Activated CD4-positive, alpha-beta T cell treated with anti-CD3 and anti-CD28 coated beads, Interleukin-2, amount 50 U/mL, for 4 hours (primary cell): ENCODE data around the gene TMEFF1.

Experiments used
- DNase-seq, 2 experiments: peaks; one replicate each; pipeline ENCODE4 v3.0.0-alpha.2; 2020

Gene TMEFF1

DNA sequence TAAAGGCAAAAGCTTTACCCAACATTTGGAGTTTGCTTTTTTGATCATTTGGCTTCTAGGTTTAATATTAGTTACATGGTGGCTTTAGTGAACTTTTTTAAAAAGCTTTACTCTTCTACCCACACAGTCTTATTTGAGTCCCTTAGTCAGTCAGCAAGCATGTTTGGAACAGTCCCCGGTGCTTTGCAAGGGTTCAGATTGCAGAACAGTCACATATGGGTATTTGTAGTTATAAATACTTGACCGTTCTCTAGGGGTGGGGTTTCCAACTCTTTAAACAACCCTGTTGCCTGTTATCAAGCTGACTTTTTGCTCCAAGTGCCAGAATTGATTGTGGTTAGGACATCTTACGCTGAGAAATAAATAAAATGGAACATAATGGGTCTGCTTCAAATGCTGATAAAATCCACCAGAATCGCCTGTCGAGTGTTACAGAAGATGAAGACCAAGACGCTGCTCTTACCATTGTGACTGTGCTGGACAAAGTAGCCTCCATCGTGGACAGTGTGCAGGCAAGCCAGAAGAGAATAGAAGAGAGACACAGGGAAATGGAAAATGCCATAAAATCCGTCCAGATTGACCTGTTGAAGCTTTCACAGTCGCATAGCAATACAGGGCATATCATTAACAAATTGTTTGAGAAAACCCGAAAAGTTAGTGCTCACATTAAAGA lies 105.0 kb downstream of the TMEFF1 start, which contains the start of gene CAVIN4:
Gene CAVIN4, plus strand, starts transcription at position 304 of the 673 bp plus-strand sequence. Its CDS starts 65 bp downstream, at position 369.
- DNase-seq, result no peak

DNA sequence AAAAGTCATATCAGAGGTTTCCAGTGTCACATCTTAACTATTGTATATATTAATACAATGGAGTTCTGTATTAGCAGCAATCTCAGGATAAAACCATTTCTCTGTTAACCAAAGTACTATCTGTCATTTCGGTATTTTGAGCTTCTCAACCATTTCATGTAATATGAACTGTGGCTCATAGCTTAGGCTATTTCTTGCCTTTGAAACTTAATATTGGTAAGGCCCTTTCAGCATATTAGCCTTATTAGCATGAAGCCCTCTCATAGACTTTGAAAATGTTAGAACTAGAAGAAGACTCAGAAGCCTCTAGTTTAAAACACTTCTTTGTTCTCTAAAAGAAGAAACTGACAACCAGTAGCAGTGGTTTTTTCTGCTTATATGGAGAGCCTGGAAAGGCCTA lies 105.7 kb downstream of the TMEFF1 start:
- no peak for DNase-seq

GRCh38 chr9:100579665-100580064 lies 106.7 kb downstream of the TMEFF1 start:
- no peak for DNase-seq

DNA sequence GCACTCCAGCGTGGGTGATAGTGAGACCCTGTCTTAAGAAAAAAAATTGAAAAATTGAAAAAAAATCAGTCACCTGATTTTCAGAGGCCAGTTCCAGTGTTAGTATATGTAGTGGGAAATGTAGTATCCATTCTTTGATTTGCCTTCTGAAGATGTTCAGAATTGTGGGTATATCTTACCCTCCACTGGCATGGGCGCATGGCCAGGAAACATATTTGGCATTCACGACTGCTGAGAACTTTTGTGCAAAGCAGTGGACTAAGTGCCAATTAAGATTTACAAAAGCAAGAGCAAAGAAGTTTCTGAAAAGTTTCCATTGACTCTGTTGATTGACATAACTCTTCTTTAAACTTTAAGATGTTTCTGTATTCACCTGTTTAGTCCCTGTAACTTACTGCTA lies 107.3 kb downstream of the TMEFF1 start:
- no peak for DNase-seq

GRCh38 chr9:100581081-100581480 lies 108.1 kb downstream of the TMEFF1 start:
- DNase-seq, result no peak

DNA sequence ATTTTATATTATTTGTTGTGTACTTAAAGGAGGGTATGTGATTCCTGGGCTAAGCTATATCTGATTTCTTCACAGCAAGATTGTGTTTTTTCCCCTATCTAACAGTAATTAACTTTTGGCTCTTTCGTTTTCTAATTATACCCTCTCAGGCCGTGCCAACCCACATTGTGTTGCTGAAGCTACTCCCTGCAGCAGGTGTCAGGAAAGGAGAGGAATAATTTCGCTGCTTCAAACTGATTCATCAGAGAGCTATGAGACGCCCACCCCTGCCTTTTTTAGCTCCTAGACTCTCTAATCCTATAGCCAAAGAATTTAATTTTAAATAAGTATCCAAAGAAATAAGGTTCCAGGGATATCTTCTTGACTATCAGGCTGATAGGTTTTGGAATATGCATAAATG lies 108.7 kb downstream of the TMEFF1 start:
- DNase-seq, result no peak

- DNase-seq, result no peak
Observed at GRCh38 chr9:100583014-100583802, 110.3 kb downstream of the TMEFF1 start.

- no peak for DNase-seq
Observed at GRCh38 chr9:100584951-100585350, 112.0 kb downstream of the TMEFF1 start.

DNA sequence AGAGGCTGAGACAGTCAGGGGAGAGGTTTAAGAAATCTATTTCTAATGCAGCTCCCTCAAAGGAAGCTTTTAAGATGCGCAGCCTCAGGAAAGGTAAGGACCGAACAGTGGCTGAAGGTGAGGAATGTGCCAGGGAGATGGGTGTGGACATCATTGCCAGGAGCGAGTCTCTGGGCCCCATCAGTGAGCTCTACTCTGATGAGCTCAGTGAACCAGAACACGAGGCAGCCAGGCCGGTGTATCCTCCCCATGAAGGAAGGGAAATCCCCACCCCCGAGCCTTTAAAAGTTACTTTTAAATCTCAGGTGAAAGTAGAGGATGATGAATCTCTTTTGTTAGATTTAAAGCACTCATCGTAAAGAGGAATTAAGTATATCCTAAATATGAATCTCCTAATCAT lies 113.1 kb downstream of the TMEFF1 start:
- no peak for DNase-seq

- no peak for DNase-seq
Observed at GRCh38 chr9:100587375-100587774, 114.4 kb downstream of the TMEFF1 start.

- no peak for DNase-seq
Observed at GRCh38 chr9:100589582-100589981, 116.6 kb downstream of the TMEFF1 start.

DNA sequence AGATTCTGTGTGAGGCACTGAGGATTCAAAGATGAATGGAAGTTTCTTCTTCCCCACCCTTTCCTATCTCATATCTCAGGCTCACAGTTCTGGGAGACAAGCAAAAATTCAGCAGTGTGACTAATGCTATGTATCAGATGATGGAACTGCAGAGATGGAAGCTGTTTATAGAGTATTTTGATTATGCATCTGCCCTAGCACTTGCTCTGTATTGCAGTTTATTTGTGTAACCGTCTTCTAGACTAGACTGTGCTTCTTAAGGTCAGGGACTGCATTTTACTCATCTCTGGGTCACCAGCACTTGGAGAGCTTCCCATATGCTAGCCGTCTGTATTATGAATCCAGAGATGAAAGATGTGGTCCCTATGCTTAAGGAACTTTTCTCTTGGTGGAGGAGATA lies 117.5 kb downstream of the TMEFF1 start:
- no peak for DNase-seq

GRCh38 chr9:100591139-100591538 lies 118.2 kb downstream of the TMEFF1 start:
- no peak for DNase-seq

- DNase-seq, result no peak
Observed at GRCh38 chr9:100591639-100592412, 118.9 kb downstream of the TMEFF1 start.

GRCh38 chr9:100595391-100596199 lies 122.6 kb downstream of the TMEFF1 start:
- DNase-seq, result no peak

DNA sequence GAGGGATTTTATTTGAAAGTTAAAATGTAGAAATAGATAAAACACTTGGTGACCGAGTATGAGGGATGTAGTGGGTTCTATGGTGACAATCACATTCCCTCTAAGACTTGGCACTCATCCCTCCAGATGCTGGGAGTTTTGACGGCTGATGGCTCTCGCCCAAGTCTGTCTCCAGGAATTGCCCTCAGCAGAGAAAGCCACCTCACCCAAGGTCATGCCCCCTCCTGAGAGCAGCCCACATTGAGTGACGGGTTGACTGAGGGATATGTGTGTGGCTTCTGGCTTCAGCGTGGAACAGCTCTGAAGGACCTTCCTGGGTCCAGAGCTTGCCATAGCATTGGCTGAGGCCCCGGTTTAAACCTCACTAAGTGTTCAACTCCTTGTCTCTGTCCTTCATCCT lies 124.3 kb downstream of the TMEFF1 start:
- DNase-seq, result no peak

DNA sequence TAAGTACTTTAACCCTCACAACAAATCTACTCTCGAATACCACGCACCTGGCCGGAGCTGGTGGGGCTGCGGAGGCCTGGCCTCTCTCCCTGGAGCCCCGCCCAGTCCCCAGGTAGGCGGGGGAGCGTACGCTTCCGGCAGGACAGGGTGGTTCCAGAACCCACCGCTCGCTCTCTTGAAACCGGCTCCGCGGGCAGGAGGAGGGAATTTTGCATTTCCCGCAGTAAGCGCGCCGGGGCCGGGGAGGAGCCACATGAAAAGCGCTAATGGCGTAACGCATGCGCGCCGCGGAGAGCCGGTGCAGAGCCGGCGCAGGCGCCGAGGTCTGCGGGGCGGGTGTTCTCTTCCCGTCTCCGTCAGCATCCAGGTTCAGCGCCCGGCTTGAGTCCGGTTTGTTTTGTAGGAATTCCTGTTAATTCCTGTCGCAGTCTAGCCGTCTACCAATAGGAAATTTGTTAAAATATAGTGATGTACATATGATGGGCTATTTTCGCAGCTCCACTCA lies 125.7 kb downstream of the TMEFF1 start:
- DNase-seq, result peak; percentile 67 to 70

DNA sequence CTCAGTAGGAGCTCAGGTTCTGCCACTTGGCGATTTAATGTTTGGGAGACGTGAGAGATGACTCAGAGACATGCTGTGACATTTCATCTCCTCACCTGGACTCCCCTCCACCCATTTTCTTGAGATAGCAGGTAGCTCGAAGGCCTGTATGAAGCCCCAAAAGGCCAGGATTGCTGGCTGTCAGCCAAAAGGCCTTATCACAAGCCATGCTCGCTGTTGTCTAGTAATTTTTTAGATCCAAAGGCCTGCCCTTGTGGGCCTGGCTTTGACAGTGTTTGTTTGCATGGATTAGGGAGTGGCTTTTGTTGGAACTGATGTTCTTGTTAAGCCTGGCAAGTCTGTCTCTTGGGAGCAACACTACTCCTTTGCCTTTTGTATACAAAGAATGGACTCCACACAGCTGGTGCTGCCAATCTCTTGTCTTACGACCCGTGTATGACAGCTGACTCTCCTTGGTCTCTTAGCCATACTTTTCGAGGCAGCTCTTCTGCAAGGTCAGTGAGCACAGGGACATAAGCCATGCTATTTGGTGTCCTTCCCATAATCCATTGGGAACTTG lies 127.7 kb downstream of the TMEFF1 start:
- no peak for DNase-seq

DNA sequence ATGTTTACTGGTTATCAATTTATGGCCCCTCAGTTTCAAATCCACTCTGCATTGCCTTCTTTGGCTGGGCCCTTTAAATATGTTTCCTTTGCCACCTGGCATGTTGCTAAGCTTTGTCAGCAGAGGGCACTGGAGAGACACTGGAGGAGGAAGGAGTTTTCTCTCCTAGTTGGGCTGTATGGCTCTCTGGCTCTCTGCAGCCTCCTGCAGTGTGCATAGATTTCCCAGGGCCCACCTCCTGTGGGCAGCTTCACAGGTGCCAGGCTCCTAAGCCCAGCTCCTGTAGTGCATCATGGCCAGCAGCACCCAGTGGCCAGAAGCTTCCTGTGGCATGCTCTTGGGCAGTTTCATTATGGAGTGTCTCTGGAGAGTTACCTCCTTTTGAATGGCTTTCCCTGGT lies 128.3 kb downstream of the TMEFF1 start:
- peak in 1 of 2 experiments; percentile 8 for DNase-seq

DNA sequence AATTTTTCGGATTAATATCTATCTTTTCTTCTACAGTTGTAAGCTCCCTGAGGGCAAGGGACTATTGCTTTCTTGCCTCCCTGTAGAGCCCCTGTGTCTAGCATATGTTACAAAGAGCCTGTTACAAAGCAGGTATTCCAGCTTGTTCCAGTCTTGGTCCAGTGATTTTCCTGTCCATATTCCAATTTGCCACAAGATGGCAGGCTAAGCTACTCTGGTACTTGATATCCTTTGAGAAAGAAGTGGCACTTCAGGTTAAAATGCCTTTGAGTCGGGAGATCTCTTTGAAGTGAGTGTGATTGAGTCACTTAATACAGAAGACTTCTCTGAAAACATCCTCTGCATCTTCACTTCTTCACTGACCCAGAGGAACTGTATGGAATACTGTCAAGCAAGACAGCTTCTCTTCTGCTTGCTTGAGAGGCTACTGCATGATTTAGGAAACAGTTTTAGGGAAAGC lies 129.4 kb downstream of the TMEFF1 start:
- no peak for DNase-seq

- DNase-seq, result no peak
Observed at GRCh38 chr9:100605405-100605804, 132.5 kb downstream of the TMEFF1 start.

GRCh38 chr9:100619194-100619593 lies 146.2 kb downstream of the TMEFF1 start:
- DNase-seq, result no peak
